Measurements from ENCODE around the gene ICAM2.
"Not testable (repeated sequence)": the region's sequence is repeated elsewhere in the genome, so short reads cannot be mapped to it uniquely, and the experiment has no call there.

The ICAM2 gene

DNA sequence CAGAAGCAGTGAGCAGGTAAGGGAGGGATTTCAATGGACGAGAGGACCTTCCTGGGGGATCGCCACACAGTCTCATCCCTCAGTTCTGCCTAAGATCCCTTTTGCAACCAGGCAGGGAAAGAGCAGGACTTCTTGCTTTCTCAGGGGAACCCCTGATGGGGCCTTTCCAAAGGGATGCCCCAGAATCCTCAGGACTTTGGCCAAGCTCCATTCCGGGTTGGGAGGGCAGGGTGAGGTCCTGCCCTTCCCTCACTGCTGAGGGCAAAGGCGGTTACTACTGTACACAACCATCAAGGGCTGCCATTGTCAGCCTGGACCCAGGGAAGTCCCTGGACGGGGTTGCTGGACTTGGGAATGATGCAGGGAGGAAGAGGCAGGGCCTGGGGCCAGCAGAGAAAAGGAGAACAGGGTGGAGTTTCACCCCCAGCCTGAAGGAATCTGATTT lies 12.6 kb downstream of the ICAM2 start:
- DNase-seq: no peak

DNA sequence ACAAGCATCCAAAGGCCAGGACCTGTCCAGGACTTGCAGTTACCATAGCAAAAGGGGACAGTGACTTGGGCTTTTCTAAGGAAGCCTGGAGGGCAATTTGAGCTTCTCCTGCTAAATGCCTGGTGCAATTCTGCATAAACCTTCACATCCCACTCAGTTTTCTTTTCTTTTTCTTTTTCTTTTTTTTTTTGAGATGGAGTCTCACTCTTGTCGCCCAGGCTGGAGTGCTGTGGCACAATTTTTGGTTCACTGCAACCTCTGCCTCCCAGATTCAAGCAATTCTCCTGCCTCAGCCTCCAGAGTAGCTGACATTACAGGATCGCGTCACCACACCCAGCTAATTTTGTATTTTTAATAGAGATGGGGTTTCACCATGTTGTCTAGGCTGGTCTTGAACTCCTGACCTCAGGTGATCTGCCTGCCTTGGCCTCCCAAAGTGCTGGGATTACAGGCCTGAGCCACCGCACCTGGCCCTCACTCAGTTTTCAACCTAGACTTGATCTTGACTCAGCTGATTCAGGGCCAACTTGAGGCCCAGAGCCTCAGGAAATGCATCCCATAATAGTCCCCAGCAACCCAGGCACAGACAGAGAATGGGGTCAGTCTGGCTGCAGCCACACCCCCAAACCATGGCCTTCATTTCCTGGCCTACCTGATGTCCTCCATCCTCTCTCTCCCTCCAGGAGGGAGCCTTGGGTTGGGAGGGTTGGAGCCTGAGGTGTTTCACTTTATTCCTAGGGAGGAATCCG lies 13.2 kb downstream of the ICAM2 start:
- not testable (repeated sequence) for DNase-seq

DNA sequence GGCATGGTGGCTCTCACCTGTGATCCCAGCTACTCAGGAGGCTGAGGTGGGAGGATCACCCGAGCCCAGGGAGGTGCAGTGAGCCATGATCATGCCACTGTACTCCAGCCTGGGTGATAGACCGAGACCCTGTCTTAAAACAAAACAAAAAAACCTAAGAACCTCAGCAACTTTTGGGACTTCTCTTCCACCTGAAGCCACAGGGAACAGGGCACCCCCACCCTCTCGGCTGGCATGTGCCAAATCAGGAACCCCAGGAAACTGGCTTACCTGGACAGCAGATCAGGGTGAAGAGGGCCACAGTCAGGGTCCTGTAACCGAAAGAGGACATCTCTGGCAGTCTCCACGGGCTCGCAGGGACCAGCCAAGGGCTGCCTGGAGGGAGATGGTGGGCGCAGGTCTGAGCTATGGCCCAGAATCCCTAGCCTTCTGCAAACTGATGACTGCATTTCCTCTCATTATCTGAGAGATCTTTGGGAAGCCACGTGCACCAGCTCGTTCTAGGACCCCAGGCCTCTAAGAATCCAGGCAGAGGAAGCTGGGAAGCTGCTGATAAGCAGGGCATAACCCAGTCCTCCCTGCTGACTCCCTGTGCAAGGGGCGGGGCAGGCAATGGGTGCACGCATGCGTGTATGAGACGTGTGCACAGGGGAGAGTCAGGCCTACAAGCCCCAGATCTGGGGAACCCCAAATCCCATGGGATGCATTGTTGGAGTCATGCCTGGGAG lies 13.9 kb downstream of the ICAM2 start:
- DNase-seq: no peak

DNA sequence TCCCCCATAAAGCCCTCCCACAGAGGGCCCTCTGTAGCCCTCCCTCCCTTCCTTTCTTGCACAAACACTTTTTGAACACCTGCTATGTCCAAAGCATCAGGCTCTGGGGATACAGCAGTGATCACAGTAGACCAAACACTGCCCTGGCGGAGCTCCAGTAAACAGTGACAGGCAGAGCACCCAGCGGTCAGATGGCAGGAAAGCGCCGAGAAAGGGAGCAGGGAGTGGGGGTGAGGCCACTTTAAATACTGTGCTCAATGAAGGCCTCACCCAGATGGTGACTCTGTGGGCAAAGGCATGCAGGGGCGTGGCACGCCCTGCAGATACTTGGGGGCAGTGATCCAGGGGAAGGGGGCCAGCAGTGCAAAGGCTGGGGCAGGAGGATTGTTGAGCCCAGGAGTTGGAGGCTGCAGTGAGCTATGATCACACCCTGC lies 14.7 kb downstream of the ICAM2 start:
- no peak for DNase-seq

DNA sequence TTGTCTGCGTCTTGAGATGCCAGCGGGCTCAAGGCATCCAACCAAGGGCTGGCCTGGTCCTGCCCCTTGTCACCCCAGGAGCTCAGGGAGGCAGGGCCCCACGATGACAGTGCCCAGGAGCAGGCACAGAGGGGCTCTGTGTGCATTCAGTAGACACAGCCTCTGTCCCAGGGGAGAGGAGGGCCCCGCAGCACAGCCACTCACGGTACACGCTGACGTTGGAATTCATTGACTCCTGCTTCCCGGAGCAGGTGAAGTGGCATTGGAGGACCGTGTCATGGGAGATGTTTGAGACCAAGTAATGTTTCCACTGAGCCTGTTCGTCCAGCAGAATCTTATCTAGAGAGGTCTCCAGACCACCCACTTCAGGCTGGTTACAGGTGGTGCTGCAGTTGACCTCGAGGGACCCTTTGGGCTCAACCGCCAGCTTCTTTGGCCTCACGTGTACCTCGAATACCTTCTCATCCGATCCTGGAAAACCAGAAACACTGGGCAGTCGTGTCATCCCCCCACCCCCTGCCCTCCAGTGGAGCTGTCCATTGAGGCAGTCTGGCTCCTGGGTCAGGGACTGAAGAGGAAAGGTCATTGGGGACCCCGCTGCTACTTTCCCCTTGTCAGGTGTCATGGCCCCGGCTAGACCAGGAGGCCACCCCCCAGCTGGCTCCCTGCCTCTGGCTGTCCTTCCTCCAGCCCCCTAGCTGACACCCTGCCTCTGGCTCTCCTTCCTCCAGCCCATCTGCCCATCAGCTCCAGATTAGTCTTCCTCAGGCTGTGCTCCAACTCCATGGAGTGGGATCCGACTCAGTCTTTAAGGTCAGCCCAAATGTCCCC lies 15.3 kb downstream of the ICAM2 start:
- no peak for DNase-seq

DNA sequence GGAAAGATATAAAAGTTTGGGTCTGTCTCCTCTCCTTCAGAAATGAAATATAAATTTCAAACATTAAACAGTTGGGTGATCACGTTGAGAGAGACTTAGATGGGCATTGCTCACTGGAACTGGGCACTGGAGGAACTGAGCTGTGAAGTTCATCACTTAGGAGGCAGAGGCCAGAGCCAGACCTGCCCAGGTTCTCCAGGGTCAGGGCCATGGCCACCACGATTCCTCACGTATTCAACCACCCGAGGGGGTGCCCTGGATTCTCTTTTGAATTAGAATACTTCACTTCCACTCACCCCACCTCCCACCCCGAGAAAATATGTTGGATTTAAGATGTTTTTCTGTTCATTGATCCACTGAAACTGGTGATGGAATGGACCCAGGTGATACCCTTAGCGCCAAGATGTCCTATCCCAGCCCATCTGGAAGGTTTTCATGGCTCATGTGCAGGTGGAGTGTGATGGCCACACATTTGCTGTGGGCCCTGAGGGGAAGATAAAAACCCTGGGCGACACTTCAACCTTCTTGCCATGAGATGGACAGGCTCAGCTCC lies 16.1 kb downstream of the ICAM2 start:
- no peak for DNase-seq

DNA sequence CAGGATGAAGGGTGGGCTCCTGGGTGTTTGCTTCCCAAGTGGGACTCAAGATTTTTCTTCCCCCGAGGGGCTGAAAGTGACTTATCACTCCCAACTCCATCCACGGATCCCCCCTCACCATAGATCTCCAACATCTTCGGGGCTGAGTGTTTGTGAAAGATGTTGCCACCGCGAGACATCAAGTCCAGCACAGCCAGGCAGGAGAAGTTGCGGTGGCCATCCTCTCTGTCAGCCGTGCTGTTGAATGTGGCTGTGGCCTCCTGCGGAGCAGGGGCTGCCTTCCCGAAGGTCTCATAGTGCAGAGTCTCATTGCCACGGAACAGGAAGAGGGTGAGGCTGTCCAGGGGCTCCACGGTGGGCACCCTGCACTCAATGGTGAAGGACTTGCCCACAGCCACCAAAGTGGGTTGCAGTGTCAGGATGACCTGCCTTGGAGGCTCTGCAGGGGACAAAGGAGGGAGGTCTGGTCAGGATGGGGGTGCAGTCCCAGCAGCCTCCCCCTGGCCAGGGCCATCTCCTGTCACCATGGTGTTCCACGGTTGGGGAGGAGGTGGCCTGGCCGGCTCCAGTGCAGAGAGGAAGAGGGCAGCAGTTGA lies 16.8 kb downstream of the ICAM2 start:
- DNase-seq: no peak

DNA sequence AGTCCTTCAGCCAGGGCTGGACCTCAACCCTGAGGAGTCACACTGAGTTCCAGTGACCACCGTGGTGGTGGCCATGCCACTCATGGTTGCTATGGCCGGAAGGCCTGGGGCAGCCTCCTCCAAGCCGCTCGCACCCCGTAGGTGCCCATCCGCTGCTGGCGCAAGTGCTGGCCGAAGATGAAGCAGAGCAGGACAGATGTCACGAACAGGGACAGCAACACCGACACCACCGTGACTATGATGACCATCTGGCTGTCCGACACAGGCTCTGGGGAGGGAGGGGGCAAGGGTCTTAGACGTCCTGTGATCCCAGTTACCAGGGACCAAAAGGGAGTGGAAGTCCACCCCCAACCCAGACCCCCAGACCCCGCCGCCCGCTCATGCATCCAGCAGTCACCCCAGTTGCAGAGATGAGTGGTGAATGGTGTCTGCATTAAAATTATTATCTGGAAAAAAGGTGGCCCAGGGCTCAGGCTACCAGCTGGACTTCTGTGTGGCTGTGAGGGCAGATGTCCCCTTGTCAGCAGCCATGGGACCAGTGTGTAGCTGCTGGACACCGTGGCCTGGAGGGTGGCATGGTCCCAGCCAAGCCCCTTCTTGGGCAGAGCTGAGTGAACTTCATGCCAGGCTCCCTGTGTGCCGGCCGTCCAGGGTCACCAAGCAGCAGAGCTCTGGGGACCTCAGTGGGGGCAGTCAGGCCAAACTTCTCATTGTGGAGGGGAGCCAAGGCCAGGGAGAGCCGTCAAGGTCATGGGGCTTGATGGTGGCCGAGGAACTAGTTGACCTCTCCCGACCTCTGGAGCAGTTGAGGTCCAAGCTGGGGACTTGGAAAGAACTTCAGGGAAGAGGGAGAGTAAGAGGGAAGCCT lies 17.5 kb downstream of the ICAM2 start:
- no peak for DNase-seq

DNA sequence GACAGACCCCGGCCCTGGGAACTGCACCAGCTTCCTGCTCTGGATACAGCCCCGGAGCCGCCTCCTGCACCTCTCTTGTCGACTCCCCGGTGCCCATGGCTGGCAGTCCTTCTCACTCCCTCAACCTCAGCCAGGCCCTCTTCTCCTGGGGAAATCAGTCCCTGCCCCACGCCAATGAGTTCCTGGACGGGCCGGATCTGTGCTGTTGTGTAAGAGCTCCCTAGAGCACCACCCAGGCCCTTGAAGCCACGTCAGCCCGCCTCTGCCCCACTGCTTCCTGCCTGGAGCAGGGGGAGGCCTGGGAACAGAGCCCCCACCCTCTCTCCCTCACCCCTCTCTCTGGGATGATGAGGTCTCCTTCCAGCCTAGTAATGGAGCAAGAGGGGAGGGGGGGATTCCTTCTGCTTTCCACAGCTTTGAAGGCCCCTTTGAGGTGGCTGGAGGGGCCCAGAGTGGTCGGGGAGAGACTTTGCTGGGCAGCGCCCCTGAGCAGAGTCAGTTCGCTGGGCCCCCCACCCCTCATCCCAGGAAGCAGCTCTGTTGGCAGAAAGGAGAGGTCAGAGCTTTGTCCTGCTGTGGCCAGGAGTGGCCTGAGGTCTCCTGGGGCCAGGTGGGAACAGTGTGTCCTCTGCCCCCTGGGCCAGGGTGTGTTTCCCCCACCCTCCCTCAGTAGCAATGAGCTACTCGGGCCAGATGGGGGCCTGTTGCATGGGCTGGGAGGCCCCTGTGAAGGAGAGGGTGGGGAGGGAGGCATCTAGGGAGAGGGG lies 18.5 kb downstream of the ICAM2 start:
- DNase-seq: no peak

DNA sequence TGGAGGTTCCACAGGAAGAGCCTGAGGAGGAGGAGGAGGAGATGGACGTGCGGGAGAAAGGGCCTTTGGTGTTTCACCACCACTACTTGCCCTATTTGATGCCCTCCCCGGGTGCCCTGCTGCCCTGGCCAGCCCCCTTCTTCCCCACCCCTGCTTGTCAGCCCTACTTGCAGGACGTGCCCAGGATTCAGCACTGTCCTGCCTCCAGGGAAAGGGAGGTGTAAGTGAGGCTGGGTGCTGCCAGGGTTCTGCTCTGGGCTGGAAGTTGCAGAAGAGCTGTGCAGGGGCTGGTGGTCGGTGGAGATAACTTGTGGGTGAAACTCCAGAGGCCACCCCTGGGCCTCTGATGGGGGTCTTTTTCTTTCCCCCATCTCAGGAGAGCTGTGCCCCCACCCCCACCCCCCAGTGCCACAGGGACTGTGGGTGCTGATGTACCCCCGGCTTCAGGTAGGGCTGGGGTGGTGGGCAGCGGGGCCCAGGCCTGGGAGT lies 19.3 kb downstream of the ICAM2 start:
- no peak for DNase-seq

DNA sequence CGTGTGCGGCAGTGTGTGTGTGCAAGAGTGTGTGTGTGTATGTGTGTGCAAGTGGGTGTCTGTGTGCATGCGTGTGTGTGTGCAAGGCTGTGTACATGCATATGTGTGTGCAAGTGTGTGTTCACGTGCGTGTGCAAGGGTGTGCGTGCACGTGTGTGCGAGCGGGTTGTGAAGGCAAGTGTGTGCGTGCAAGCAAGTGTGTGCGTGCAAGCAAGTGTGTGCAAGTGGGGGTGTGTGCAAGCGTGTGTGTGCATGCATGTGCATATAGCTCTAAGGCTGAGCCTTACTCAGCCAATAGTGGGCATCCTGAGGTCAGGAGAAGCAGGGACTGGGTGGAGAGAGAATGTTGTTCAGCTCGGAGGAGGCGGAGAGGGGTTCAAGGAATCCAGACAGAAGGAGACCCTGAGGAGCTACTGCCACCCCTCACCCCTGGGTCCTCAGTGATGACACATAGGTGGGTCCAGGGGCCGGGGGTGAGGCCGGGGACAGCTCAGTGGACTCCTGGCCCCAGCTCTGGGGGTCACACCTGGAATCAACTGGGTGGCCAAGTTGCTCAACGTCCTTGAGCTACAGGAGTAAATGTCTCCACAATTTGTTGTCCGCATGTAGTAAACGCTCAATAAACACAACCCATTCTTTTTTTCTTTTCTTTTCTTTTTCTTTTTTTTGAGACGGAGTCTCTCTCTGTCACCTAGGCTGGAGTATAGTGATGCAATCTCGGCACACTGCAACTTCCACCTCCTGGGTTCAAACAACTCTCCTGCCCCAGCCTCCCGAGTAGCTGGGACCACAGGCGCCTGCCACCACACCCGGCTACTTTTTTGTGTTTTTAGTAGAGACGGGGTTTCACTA lies 20.5 kb downstream of the ICAM2 start:
- no peak for DNase-seq

DNA sequence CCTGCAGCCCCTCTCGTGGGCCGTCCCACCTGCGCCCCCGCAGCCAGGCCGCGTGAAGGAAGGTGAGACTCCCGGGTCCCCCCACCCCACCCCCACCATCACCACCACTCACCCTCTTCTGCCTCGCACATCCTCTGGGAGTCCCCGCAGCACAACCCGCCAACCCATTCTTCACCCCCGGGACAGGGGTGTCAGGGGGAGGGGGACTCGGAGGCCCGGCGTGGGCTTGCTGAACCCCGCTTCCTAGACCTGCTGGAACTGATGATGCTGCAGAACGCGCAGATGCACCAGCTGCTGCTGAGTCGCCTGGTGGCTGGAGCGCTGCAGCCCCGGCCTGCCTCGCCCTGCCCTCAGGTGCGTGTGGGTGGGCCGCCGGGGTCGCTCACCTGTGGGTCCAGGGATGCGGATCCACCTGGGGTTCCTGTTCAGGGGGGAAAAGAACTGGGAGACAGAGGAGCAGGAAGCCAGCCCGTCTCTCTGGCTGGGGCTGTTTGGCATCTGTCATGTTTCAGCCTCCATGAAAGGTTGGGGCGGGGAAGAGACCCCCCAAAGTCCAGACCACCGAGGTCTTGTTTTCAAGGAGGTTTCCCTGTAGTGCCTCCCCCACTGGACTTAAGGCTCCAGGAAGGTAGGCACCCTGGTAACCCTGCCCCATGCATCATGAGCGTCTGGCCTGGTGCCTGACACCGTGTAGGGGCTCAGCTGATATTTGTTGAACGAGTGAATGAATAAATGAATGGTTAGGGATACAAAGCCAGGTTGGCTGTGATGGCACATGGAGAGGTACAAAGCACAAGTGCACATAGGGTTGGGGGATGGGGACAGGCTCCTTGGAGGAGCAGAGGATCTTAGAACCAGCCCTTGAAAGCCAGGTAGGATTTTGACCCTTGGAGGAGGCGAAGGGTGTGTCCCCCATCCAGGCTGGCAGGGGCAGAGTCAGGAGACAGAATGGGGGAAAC lies 21.4 kb downstream of the ICAM2 start:
- DNase-seq: no peak

DNA sequence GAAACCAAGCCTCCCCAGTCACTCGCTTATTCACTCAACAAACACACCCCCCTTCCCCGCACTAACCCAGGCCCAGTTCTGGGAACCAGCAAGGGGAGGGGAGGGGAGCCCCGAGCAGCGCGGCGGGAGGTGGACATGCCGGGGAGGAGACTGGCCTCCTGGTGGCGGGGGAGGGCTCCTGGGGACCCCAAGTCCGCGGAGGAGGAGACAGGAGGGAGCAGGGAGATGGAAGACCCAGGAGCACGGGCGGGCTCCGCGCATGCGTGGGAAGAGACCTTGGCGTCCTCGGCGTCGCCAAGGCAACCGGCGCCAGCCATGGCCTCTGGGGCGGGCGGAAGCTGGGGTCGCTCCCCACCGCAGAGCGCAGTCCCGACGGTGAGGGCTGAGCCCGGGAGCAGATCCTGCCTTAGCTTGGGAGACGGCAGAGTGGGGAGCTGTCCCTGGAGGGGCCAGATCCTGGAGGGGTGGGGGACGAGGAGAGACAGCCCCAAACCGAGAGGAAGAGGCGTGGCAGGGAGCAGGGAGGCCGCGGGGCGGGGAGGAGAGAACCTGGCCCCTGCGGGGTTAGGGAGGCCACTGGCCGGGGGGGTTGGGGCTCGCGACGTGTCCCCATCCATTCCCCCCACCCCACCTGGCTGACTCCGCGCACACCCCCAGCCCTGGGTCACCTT lies 22.2 kb downstream of the ICAM2 start, which contains the start of gene PRR29:
PRR29 (plus strand) TSS at position 302 of the 671 bp plus-strand sequence; CDS start at position 316, 14 bp downstream.
- DNase-seq: peak; percentile 71

DNA sequence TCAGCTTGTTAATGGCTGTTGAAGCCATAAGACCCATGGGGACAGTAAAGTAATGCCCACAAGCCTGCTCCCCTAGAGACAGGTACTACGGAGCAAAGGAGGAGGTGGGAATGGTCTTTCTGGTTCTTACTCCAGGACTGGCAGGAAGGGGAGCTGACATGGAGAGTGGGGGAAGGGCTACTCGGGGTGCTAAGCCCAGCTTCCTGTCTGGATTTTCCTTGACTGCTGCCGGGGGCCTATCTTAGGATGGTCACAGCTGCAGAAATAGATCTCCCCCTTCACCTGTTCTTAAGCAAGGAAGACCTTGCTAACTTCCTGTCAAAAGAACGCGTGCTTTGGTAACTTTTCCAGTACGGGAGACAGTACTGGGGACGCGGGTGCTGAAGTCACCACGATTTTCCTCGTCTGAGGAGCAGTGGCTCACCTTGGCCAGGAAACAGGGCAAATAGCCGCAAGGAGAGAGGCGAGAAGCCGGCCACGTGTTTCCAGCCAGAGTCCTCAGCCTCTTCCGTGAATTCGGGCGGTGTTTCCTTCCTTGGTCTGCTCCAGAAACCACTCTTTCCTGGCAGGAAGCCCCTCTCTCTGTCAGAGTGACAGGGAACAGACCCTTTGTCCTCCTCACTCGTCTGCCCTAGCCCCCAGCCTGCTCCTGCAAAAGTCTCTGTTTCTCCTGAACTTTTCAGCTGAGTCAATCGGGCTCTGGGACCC lies 22.9 kb downstream of the ICAM2 start:
- no peak for DNase-seq

DNA sequence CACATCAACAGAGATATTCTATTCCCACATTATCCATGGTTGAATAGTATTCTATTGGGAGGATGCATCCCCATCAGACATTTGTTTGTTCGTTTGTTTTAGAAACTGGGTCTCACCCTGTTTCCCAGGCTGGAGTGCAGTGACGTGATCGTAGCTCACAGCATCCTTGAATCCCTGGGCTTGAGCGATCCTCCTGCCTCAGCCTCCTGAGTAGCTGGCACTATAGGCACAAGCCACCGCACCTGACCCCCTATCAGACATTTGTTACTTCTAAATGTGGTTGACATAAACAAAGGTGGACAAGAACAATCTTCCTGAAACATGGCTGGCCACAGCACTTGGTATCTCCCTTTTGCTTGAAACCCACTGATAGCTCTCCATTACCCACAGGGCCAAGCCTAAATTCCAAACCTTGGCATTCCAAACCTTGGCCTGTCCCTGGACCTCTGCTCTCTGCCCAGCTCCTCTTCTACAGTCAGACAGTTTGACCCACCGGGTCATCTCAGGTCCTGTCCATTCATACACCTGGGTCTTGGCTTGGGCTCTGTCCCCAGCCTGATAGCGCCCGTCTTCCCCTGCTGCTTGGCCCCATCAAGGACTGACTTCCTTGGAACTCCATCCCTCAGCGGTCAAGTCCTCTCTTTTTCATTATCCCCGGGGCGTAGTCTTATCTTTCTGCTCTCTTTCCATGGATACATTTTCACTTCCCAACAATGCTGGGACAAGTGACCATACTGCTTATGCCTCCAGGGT lies 23.8 kb downstream of the ICAM2 start:
- DNase-seq: no peak

DNA sequence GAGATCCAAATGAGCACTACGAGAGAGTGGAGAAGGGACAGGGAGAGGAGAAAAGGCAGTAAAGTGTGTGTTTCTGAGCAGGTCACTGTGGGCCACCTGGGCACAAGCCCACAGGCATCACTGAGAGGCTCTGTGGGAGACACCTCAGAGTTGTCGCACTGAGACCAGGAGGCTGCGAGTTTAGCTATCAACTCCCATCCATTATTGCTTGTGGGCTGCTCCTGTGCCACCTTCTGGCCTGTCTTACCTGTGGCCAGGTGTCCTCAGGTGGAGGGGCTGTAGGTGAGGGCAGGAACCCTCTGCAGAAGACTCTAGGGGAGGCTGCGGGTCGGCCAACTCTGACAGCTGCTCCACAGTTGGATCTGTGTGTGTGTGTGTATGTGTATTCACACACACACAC lies 24.8 kb downstream of the ICAM2 start:
- no peak for DNase-seq
